MM.1S (cell line): Measurements from ENCODE around the gene FMN1.

Experiments
- DNase-seq: peaks from one replicate; pipeline ENCODE4 v3.0.0-alpha.2; 2015
- H2AFZ ChIP-seq: fragments of 300-600 bp; sonication (generic); 2 replicates; pipeline ENCODE4 v1.6.0; 2016; ENCODE audit warnings: antibody characterized with exemption, low read length
- H3F3A ChIP-seq: fragments of 300-600 bp; sonication (generic); 2 replicates; pipeline ENCODE4 v1.6.1; 2016; ENCODE audit warnings: mild to moderate bottlenecking, antibody characterized with exemption, low read length, moderate library complexity, mixed read lengths; ENCODE audit not compliant: insufficient read depth
- H3K27ac ChIP-seq: fragments of 300-600 bp; sonication (generic); 2 replicates; pipeline ENCODE4 v1.5.1; 2016; ENCODE audit warnings: mild to moderate bottlenecking, low read length
- H3K27me3 ChIP-seq: fragments of 300-600 bp; sonication (generic); replicated peaks from 2 replicates; pipeline ENCODE4 v1.6.0; 2016; ENCODE audit warnings: low read length; ENCODE audit not compliant: insufficient read depth
- H3K36me3 ChIP-seq: fragments of 300-600 bp; sonication (generic); replicated peaks from 2 replicates; pipeline ENCODE4 v1.6.1; 2016; ENCODE audit warnings: mild to moderate bottlenecking, low read length, mixed read lengths; ENCODE audit not compliant: insufficient read depth
- H3K4me1 ChIP-seq: fragments of 300-600 bp; sonication (generic); 2 replicates; pipeline ENCODE4 v1.6.1; 2016; ENCODE audit warnings: low read length, mixed read lengths
- H3K4me2 ChIP-seq: fragments of 300-600 bp; sonication (generic); 2 replicates; pipeline ENCODE4 v1.6.0; 2016; ENCODE audit warnings: low read depth, low read length
- H3K4me3 ChIP-seq: fragments of 300-600 bp; sonication (generic); 2 replicates; pipeline ENCODE4 v1.5.1; 2016; ENCODE audit warnings: low read length, mixed read lengths
- H3K79me2 ChIP-seq: fragments of 300-600 bp; sonication (generic); 2 replicates; pipeline ENCODE4 v1.6.1; 2016; ENCODE audit warnings: mixed run types, low read length, mixed read lengths
- H3K9ac ChIP-seq: fragments of 300-600 bp; sonication (generic); 2 replicates; pipeline ENCODE4 v1.6.1; 2016; ENCODE audit warnings: low read length, mixed read lengths
- H3K9me2 ChIP-seq: fragments of 300-600 bp; sonication (generic); replicated peaks from 2 replicates; pipeline ENCODE4 v1.6.1; 2016; ENCODE audit warnings: mild to moderate bottlenecking, low read length, mixed read lengths; ENCODE audit not compliant: insufficient read depth
- H3K9me3 ChIP-seq: fragments of 300-600 bp; sonication (generic); replicated peaks from 2 replicates; pipeline ENCODE4 v1.6.1; 2016; ENCODE audit warnings: mild to moderate bottlenecking, low read length, mixed read lengths; ENCODE audit not compliant: insufficient read depth
- H4K20me1 ChIP-seq: fragments of 300-600 bp; sonication (generic); 2 replicates; pipeline ENCODE4 v1.6.1; 2016; ENCODE audit warnings: mild to moderate bottlenecking, low read length, moderate library complexity, mixed read lengths; ENCODE audit not compliant: insufficient read depth
- EZH2 ChIP-seq: fragments of 300-600 bp; sonication (generic); optimal IDR thresholded peaks from 2 replicates; pipeline ENCODE3; 2017; ENCODE audit warnings: low read depth, mild to moderate bottlenecking, antibody characterized with exemption, low read length, mixed read lengths
- EZH2phosphoT487 ChIP-seq: fragments of 300-600 bp; sonication (generic); IDR thresholded peaks from 2 replicates; pipeline ENCODE4 v1.6.1; 2018; ENCODE audit warnings: antibody characterized with exemption, low read length
- TF ChIP-seq, protein P1 (sequence below): fragments of 300-600 bp; sonication (generic); IDR thresholded peaks from 2 replicates; pipeline ENCODE4 v1.5.1; 2016; ENCODE audit warnings: antibody characterized with exemption, low read length, mixed read lengths

Gene FMN1

DNA sequence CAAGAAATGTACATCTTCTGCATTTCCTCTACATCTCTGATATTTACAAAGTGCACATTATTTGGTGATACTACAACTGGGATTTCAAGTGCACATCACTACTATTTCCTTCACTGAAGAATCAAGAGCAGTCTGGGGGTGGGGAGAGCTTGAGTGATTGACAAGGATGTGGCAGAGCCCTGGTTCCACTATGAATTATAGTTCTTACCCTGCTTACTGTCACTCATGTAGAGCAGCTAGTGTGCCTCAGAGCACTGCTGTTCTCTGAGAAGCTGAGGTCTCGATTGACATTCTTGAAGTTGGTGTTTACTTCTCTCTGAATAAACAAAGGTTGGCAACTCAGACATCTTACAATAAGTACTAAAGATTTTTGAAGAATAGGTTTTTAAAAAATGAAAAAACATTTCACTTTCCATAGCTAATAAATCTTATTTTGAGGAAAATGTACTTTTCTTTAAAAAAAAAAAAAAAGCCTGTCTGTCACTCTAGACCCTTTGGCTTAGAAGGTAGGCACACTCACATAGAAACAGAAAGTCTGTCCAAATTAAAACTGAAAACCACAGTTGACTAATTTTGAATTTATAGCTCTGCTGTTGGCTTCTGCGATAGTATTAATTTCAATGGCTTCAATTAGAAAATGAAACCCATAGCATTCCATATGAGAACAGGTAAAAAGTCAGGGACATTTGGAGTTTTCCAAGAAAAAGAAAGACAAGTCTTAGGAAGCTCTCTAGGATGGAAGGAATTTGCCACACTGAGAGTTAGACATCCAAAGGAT, 471.2 kb downstream of the FMN1 start:
- H4K20me1 ChIP-seq, result no peaks in the 10 kb centered on the region
- no peak overlapping the region for H2AFZ ChIP-seq
- no peak overlapping the region for H3K9ac ChIP-seq
- H3K9me3 ChIP-seq, result no peaks in the 10 kb centered on the region
- DNase-seq, result peak; percentile 80
- no peaks in the 10 kb centered on the region for H3K36me3 ChIP-seq
- no peaks in the 10 kb centered on the region for H3K79me2 ChIP-seq
- TF ChIP-seq EZH2 (no peak), EZH2phosphoT487 (no peak)
- TF ChIP-seq, protein P1, sequence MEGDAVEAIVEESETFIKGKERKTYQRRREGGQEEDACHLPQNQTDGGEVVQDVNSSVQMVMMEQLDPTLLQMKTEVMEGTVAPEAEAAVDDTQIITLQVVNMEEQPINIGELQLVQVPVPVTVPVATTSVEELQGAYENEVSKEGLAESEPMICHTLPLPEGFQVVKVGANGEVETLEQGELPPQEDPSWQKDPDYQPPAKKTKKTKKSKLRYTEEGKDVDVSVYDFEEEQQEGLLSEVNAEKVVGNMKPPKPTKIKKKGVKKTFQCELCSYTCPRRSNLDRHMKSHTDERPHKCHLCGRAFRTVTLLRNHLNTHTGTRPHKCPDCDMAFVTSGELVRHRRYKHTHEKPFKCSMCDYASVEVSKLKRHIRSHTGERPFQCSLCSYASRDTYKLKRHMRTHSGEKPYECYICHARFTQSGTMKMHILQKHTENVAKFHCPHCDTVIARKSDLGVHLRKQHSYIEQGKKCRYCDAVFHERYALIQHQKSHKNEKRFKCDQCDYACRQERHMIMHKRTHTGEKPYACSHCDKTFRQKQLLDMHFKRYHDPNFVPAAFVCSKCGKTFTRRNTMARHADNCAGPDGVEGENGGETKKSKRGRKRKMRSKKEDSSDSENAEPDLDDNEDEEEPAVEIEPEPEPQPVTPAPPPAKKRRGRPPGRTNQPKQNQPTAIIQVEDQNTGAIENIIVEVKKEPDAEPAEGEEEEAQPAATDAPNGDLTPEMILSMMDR, result no peak
- no peaks in the 10 kb centered on the region for H3K9me2 ChIP-seq
- H3K4me3 ChIP-seq, result peak overlapping the region; percentile 37
- peak overlapping the region; percentile 77 for H3K4me2 ChIP-seq
- no peaks in the 10 kb centered on the region for H3K27me3 ChIP-seq
- peaks cover 22% of the 10 kb centered on the region for H3K4me1 ChIP-seq
- H3K27ac ChIP-seq, result peak overlapping the region; percentile 55; the same call in 1 of the 2 replicates
- peaks cover 18% of the 10 kb centered on the region for H3F3A ChIP-seq

DNA sequence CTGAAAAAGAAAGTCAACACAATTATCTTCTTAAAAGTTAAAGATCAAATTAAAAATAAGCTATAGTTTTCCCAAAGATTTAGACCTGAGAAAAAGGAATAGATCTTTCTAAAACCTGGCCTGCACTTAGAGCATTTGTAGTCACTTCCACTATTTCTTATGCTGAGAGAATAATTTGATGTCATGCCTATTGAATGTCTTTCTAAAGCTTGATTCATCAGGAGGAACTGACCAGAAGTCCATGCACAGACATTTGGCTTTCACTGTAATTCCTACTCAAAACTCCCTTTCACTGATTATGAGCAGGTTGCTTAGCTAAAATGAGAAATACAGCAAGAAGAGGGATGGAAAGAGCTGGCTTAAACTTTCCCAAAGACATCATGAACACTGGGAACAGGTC, 472.4 kb downstream of the FMN1 start:
- no peak overlapping the region for H2AFZ ChIP-seq
- H3K4me1 ChIP-seq, result peaks cover 22% of the 10 kb centered on the region
- no peaks in the 10 kb centered on the region for H3K36me3 ChIP-seq
- no peak for DNase-seq
- TF ChIP-seq EZH2phosphoT487, result no peak
- TF ChIP-seq EZH2, result no peak
- TF ChIP-seq, protein P1, result no peak
- H3K79me2 ChIP-seq, result no peaks in the 10 kb centered on the region
- peaks cover 18% of the 10 kb centered on the region for H3F3A ChIP-seq
- H3K4me3 ChIP-seq, result no peak overlapping the region
- H3K27me3 ChIP-seq, result peaks cover 5% of the 10 kb centered on the region; the same call in 1 of the 2 replicates
- H4K20me1 ChIP-seq, result no peaks in the 10 kb centered on the region
- no peak overlapping the region for H3K27ac ChIP-seq
- H3K4me2 ChIP-seq, result peak overlapping the region; percentile 77; the same call in 1 of the 2 replicates
- no peaks in the 10 kb centered on the region for H3K9me3 ChIP-seq
- no peak overlapping the region for H3K9ac ChIP-seq
- no peaks in the 10 kb centered on the region for H3K9me2 ChIP-seq

DNA sequence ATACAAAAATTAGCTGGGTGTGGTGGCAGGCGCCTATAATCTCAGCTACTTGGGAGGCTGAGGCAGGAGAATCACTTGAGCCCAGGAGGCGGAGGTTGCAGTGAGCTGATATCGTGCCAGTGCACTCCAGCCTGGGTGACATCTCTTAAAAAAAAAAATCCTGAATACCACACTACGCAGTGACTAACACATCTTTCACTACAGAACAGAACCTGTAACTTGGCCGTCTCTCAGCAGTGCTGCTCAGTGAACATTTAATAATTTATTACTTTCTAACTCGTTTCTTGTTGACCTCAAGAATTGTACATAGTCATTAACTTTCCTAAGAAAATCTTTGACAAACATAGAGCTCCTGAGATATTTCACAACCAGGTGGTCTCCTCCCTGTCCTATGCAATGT, 472.9 kb downstream of the FMN1 start:
- no peak overlapping the region for H3K9ac ChIP-seq
- H4K20me1 ChIP-seq, result no peaks in the 10 kb centered on the region
- H3K4me1 ChIP-seq, result peaks cover 22% of the 10 kb centered on the region
- H3K9me2 ChIP-seq, result no peaks in the 10 kb centered on the region
- no peaks in the 10 kb centered on the region for H3K9me3 ChIP-seq
- H2AFZ ChIP-seq, result no peak overlapping the region
- peaks cover 18% of the 10 kb centered on the region for H3F3A ChIP-seq
- no peak overlapping the region for H3K4me3 ChIP-seq
- H3K79me2 ChIP-seq, result no peaks in the 10 kb centered on the region
- no peaks in the 10 kb centered on the region for H3K36me3 ChIP-seq
- TF ChIP-seq EZH2phosphoT487, result no peak
- no peak overlapping the region for H3K4me2 ChIP-seq
- peaks cover 10% of the 10 kb centered on the region; the same call in 1 of the 2 replicates for H3K27me3 ChIP-seq
- DNase-seq, result no peak
- no peak overlapping the region for H3K27ac ChIP-seq
